GM20000 (cell line): ENCODE results near the gene LAMB4.
"Not testable (repeated sequence)": the region's sequence is repeated elsewhere in the genome, so short reads cannot be mapped to it uniquely, and the experiment has no call there.

ENCODE experiments used
- DNase-seq: peaks from one replicate; pipeline ENCODE4 v3.0.0; 2012; ENCODE audit warnings: low spot score
- CTCF ChIP-seq: IDR thresholded peaks from 2 replicates; pipeline ENCODE4 v1.5.1; 2012; ENCODE audit warnings: mild to moderate bottlenecking, control low read depth; ENCODE audit errors: extremely low read depth, missing control alignments

The LAMB4 gene

GRCh38 chr7:108034586-108034985, 95.6 kb downstream of the LAMB4 start:
- no peak for TF ChIP-seq CTCF

GRCh38 chr7:108033776-108034497, 96.2 kb downstream of the LAMB4 start:
- no peak for TF ChIP-seq CTCF
- no peak for DNase-seq

More at GRCh38 chr7:108034586-108034985, 95.6 kb downstream of the LAMB4 start:
- DNase-seq: no peak

GRCh38 chr7:108033309-108033708, 96.9 kb downstream of the LAMB4 start:
- DNase-seq: not testable (repeated sequence)

- DNase-seq: no peak
- no peak for TF ChIP-seq CTCF
Measured at GRCh38 chr7:108030516-108030915, 99.6 kb downstream of the LAMB4 start.

- no peak for TF ChIP-seq CTCF
- DNase-seq: no peak
Measured at GRCh38 chr7:108029034-108029433, 101.1 kb downstream of the LAMB4 start.

- TF ChIP-seq CTCF: no peak
- DNase-seq: no peak
Measured at GRCh38 chr7:108028111-108028510, 102.0 kb downstream of the LAMB4 start.

GRCh38 chr7:108027239-108027638, 102.9 kb downstream of the LAMB4 start:
- no peak for DNase-seq
- TF ChIP-seq CTCF: no peak

- DNase-seq: no peak
- TF ChIP-seq CTCF: no peak
Measured at GRCh38 chr7:108026647-108027046, 103.5 kb downstream of the LAMB4 start.
